ENCODE measurements around the gene AP5Z1. TPM values are rescaled to one million over a fixed set of nuclear protein-coding genes. Genes with fewer than 3 reads are reported as not detected.

AP5Z1 gene
- total RNA-seq, 1 donor from 2014 or later = 59.7 TPM

GRCh38 chr7:4831723-4832495 is 56.5 kb downstream of the AP5Z1 start:
- no peak for TF ChIP-seq CTCF (IDR thresholded peaks at IDR 0.05)
- no peaks in the 10 kb centered on the region for H3K27me3 Mint-ChIP-seq (ENCODE audit: low read depth)
- no peak overlapping the region for H3K4me3 Mint-ChIP-seq (ENCODE audit: unreplicated experiment)
- no peaks in the 10 kb centered on the region for H3K36me3 Mint-ChIP-seq (ENCODE audit: low read depth)
- H3K4me1 Mint-ChIP-seq (ENCODE audit: low read depth) = no peaks in the 10 kb centered on the region
- DNase-seq (ENCODE audit: low spot score) = no peak
- H3K9me3 Mint-ChIP-seq (ENCODE audit: low read depth) = no peaks in the 10 kb centered on the region
- H3K27ac Mint-ChIP-seq (ENCODE audit: unreplicated experiment) = no peak overlapping the region

DNA sequence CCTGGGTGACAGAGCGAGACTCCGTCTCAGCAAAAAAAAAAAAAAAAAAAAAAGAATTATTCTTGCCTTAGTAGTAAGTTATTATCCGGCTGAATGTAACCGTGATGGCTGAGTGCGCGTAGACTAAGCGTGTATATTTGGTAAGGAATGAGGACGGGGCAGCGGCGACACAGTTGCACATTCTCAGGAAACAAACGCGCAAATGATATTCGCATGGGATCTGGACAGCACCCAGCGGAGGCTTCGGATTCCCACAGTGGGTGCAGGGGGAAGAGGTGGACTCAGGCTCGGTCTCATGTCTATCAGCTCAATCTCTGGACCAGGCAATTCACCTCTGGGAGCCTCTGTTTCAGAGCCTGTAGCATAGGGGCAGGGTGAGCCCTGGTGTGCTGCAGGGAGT is 57.3 kb downstream of the AP5Z1 start:
- H3K9me3 Mint-ChIP-seq (ENCODE audit: low read depth) = no peaks in the 10 kb centered on the region
- no peak overlapping the region for H3K27ac Mint-ChIP-seq (ENCODE audit: unreplicated experiment)
- H3K4me1 Mint-ChIP-seq (ENCODE audit: low read depth) = peaks cover 4% of the 10 kb centered on the region
- DNase-seq (ENCODE audit: low spot score) = no peak
- peaks cover 3% of the 10 kb centered on the region for H3K27me3 Mint-ChIP-seq (ENCODE audit: low read depth)
- no peak overlapping the region for H3K4me3 Mint-ChIP-seq (ENCODE audit: unreplicated experiment)
- H3K36me3 Mint-ChIP-seq (ENCODE audit: low read depth) = no peaks in the 10 kb centered on the region
- no peak for TF ChIP-seq CTCF (IDR thresholded peaks at IDR 0.05)

- no peak for DNase-seq (ENCODE audit: low spot score)
- Mint-ChIP-seq H3K4me3 (ENCODE audit: unreplicated experiment) (no peak overlapping the region), H3K36me3 (ENCODE audit: low read depth) (no peaks in the 10 kb centered on the region), H3K4me1 (ENCODE audit: low read depth) (peaks cover 4% of the 10 kb centered on the region), H3K9me3 (ENCODE audit: low read depth) (no peaks in the 10 kb centered on the region), H3K27ac (ENCODE audit: unreplicated experiment) (no peak overlapping the region), H3K27me3 (ENCODE audit: low read depth) (peaks cover 3% of the 10 kb centered on the region)
- TF ChIP-seq CTCF (IDR thresholded peaks at IDR 0.05) = no peak
These were observed 57.8 kb downstream of the AP5Z1 start for GRCh38 chr7:4833176-4833575.

DNA sequence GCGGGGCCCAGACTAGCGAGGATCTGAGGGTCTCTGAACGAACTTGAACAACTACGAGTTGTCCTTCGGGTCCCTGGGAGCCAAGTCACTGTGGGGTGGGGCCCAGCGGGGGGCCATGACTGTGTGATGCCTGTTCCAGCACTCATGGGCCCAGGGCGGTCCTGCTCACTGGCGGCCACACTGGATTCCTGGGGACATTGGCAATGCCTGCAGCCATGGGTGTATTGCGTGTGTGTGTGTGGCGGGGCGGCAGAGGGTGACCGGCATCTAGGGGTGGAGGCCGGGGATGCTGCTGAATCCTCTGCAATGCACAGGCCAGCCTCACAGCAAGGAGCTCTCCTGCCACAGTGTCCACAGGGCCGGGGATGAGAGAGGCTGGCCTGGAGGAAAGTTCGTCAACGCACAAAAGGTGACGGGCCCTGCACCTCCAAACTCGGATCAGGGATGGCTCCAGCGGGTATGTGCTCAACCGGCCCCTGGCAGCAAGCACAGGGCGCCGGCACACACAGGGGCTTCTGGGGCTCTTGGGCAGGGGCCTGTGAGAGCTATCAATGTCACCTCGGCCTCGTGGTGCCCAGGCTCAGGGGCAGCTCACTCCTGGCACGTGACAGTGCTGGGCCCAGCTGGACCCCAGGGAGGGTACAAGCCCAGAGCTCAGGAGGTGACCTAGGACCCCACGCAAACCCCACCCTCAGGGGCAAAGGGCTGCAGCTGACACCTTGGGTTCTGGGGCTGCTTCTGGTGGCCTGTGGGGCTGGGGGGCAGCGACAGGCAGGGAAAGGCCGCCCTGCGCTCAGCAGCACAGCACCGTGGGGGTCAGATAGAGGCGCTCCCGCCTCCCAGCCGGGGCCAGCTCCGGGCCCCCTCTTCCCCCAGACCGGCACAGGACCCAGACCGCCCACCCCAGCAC is 58.5 kb downstream of the AP5Z1 start:
- H3K36me3 Mint-ChIP-seq (ENCODE audit: low read depth) = no peaks in the 10 kb centered on the region
- H3K27me3 Mint-ChIP-seq (ENCODE audit: low read depth) = peaks cover 3% of the 10 kb centered on the region
- no peaks in the 10 kb centered on the region for H3K9me3 Mint-ChIP-seq (ENCODE audit: low read depth)
- H3K4me3 Mint-ChIP-seq (ENCODE audit: unreplicated experiment) = no peak overlapping the region
- H3K4me1 Mint-ChIP-seq (ENCODE audit: low read depth) = peaks cover 4% of the 10 kb centered on the region
- H3K27ac Mint-ChIP-seq (ENCODE audit: unreplicated experiment) = no peak overlapping the region
- TF ChIP-seq CTCF (IDR thresholded peaks at IDR 0.05) = no peak
- no peak for DNase-seq (ENCODE audit: low spot score)

DNA sequence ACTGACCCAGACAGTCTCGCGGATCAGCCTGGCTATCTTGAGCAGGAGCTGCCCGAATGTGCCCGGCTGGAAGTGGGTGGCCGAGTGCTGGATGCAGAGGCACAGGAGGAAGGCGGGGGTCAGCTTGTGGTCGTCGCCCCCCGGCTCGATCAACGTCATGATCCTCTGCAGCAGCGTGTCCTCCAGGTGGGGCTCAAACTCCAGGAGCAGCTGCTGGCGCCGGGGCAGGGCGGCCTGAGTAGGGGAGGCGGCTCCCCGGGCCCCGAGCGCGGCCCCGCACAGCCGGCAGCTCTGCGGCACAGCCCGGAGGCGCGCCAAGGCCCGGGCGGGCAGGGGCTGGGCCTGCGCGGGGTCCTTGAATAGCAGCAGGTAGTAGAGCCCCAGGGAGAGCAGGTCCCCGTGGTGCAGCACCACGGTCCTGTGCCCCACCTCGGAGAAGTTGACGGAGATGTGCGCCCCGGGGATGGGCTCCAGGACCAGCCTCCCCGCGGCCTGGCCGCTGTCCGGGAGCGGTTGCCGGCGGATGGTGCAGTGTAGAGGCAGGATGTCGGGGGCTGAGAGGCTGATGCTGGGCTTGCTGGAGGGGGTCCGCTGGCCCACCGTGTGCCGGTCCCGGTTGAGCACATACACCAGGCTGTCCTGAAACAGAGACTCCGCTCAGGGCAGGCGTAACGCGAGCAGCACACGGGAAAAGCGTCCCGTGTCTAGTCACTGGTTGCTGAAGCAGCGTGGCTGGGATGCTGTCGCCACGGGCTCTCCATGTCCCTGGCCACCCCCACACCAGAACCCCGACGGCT is 59.4 kb downstream of the AP5Z1 start:
- Mint-ChIP-seq H3K27me3 (ENCODE audit: low read depth) (peaks cover 3% of the 10 kb centered on the region), H3K36me3 (ENCODE audit: low read depth) (no peaks in the 10 kb centered on the region), H3K4me1 (ENCODE audit: low read depth) (peaks cover 4% of the 10 kb centered on the region), H3K9me3 (ENCODE audit: low read depth) (no peaks in the 10 kb centered on the region), H3K27ac (ENCODE audit: unreplicated experiment) (no peak overlapping the region), H3K4me3 (ENCODE audit: unreplicated experiment) (no peak overlapping the region)
- no peak for TF ChIP-seq CTCF (IDR thresholded peaks at IDR 0.05)
- no peak for DNase-seq (ENCODE audit: low spot score)
